GM18520 (cell line): Measurements from ENCODE around the gene ST8SIA5.

Experiments used
- ATAC-seq: cut with Tn5 transposase; IDR thresholded peaks from one replicate; pipeline ENCODE4 v1.9.1; 2021; ENCODE audit not compliant: unreplicated experiment

The ST8SIA5 gene

DNA sequence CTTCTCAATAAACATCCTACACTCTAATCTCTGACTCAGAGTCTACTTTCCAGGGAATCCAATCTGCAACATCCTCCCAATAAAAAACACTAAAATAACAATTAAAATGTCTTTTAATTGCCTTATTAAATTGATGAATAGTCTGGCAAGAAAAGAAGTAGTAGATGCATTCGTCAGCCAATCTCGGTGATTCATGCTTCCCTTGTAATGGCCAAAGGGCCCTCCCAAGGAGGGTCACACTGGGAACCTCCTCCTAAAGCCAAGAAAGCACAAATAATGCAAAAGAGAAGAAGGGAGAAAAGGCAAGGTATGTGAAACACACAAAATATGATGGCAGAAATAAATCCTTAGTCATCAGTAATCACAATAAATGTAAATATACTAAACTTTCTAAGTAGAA is 16.8 kb downstream of the ST8SIA5 start:
- no peak for ATAC-seq

- no peak for ATAC-seq
These were observed 18.4 kb downstream of the ST8SIA5 start for GRCh38 chr18:46738491-46738890.

GRCh38 chr18:46736736-46737135 is 20.1 kb downstream of the ST8SIA5 start:
- no peak for ATAC-seq

GRCh38 chr18:46736135-46736534 is 20.7 kb downstream of the ST8SIA5 start:
- ATAC-seq, result no peak

DNA sequence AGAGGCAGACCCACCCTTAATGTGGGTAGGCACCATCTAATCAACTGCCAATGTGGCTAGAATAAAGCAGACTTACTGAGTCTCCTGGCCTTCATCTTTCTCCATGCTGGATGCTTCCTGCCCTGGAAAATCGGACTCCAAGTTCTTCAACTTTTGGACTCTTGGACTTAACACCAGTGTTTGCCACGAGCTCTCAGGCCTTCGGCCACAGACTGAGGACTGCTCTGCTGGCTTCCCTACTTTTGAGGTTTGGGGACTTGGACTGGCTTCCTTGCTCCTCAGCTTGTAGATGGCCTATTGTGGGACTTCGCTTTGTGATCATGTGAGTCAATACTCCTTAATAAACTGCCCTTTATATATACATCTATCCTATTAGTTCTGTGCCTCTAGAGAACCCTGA is 21.9 kb downstream of the ST8SIA5 start:
- ATAC-seq, result no peak

GRCh38 chr18:46733872-46734271 is 23.0 kb downstream of the ST8SIA5 start:
- ATAC-seq, result no peak

DNA sequence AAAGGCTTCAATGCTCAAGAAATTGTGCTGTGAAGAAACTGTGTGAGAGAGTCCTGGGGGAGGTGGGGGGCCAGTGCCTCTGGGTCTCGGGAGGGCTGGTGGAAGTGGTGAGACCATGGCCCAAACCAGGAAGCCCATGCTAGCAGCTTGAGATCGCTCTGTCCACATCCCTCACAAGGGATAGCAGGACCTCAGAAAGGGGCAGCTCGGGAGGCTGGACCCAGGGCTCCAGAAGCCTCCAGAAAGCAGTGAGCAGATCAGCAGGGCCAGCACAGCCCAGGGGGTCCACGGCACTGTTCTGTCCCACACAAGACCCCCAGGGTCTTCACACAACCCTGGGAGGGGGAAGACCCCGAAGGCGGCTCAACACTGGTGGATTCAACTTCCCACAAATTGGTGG is 24.1 kb downstream of the ST8SIA5 start:
- ATAC-seq, result no peak

GRCh38 chr18:46732201-46732600 is 24.7 kb downstream of the ST8SIA5 start:
- ATAC-seq, result no peak

- ATAC-seq, result no peak
These were observed 25.5 kb downstream of the ST8SIA5 start for GRCh38 chr18:46731316-46731715.

DNA sequence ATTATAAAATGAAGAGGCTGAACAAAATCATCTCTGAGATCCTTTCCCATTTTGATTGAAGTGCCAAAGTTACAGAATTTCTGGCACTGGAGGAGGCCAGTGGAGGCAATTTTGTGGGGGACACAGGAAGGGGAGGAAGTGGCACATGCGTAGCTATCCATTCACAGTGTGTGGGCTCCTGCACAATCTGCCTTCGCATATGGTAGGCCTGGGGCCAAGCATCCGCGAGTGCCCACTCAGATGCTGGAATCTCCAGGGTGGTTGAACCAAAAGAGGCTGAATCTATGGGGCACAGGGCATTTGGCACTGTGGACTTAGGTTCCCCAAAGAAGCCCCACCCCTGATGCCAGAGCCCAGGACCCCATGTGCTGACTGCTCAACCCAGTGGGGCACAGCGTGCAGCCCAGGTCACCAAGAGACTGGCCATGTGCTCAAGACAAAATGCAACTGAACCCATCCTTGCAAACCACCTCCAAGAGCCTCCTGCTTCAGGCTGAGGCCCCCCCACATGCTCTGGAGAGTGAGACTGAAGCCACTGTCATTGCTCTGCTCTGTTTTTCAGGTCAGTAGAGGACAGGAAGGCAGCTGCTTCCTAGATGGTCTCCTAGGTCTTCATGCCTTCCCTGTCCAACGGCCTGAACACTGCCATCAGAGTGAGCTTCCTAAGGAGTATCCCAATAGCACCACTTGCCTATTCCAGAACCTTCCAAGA is 28.5 kb downstream of the ST8SIA5 start:
- ATAC-seq, result no peak

- ATAC-seq, result no peak
These were observed 29.7 kb downstream of the ST8SIA5 start for GRCh38 chr18:46727177-46727576.

- no peak for ATAC-seq
These were observed 31.5 kb downstream of the ST8SIA5 start for GRCh38 chr18:46725310-46725709.

DNA sequence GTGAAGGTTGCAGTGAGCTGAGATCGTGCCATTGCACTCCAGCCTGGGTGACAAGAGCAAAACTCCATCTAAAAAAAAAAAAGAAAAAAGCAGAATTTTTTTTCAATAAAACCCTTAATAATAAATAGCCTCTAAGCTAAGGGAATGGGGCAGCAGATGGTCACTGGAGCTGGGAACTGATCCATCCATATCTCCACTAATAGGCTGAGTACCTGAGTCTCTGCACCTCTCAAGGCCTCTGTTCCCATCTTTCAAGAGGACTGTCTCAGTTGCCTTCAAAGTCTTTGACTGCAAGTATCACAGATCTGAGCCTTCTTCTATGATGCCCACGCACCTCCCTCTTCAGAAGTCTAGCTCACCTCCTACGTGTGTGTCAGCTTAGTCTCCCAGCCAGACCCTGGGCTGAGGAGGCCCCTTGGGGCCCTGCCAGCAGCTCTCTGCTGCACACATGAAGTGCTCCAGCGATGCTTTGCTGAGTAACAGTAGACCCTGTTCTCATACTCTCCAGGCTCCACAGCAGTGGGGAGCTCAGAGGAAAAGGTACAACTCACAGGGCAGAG is 32.9 kb downstream of the ST8SIA5 start:
- ATAC-seq, result no peak

DNA sequence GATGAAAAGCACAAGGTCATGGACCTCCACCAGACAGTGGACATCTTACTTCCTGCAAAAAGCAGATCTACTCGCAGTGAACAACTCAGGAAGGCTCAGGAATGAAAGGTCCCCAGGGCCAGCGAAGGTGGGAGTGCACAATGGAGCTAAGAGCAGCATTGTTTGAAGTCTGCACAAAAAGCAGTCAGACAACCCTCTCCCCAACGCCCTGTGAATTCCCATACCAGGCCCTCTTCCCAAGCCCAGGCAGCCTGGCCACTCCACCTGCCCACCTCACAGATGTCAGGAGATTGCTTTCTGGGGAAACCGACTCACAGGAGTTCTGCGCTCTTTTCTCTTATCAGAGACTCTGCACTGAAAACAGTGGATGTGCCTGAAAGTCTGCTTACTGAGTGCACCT is 34.8 kb downstream of the ST8SIA5 start:
- ATAC-seq, result no peak

- ATAC-seq, result no peak
These were observed 35.5 kb downstream of the ST8SIA5 start for GRCh38 chr18:46721331-46721730.

GRCh38 chr18:46720521-46720920 is 36.3 kb downstream of the ST8SIA5 start:
- no peak for ATAC-seq

DNA sequence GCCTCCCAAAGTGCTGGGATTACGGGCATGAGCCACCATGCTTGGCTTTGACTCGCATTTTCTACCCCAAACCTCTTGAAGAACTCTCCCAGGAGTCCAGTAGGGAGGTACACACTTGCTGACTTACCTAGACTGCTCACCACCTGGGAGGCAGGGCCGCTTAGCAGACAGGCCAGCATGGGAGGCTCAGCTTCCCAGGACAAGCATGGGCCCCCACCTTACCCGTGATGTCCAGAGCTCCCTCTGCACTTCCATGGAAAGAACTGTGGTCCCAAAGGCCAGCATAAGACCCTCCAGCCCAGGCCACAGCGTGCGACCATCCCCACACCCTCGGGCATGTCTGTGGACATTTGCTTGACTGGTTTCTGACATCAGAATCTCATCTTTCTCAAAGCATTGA is 36.8 kb downstream of the ST8SIA5 start:
- ATAC-seq, result no peak

DNA sequence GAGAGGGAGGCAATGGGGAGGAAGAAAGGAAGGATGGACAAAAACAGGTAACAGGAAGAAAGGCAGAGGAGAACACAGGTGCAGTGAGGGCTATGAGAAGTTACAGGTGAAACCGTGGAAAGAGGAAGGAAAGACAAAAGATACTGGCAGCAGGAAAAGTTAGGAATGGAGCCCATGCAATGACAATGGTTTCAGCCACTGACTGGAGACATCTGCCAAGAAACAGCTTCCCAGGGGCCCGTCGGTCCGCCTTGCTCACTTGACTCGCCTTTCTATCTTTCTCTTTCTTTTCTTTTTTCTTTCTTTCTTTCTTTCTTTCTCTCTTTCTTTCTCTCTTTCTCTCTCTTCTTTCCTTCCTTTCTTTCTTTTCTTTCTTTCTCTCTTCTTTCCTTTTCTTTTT is 37.5 kb downstream of the ST8SIA5 start:
- ATAC-seq, result no peak

GRCh38 chr18:46718501-46719341 is 38.1 kb downstream of the ST8SIA5 start:
- ATAC-seq, result no peak

DNA sequence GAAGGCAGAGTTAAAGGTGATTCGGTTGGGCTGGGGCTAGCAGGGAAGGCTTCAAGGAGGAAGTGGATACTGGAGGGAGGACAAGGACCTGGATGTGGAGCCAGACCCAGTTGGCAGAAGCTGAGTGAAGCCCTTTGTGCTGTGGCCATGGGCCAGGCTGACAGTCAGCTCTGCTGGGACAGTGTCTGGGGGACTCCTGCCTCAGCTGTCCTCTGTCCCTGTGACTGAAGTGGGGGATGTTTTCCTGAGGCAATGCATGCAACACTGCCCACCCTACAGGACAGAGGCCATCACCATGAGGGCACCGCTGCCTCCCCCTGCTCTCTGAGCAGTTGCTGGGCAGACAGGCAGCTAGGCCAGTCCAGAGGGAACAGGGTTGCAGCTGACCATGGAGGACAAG is 40.0 kb downstream of the ST8SIA5 start:
- ATAC-seq, result no peak

- ATAC-seq, result no peak
These were observed 40.5 kb downstream of the ST8SIA5 start for GRCh38 chr18:46716336-46716735.

- no peak for ATAC-seq
These were observed 41.8 kb downstream of the ST8SIA5 start for GRCh38 chr18:46715062-46715461.
